ENCODE data around the gene SSR3.

Gene SSR3

GRCh38 chr3:156554842-156555687 lies at the start of gene SSR3:
SSR3 (minus strand) TSS chr3:156555117; CDS start chr3:156555089, 28 bp downstream.
- H3K4me3 ChIP-seq (ENCODE audit: low read depth, low read length), result peak within 1 kb of the TSS; percentile 92
- peaks cover 33% of the 10 kb centered on the region for H3K36me3 ChIP-seq (ENCODE audit: insufficient read depth, low read length)
- peak within 1 kb of the TSS; percentile 88 for H3K27ac ChIP-seq (ENCODE audit: low read depth, low read length)
- H3K79me2 ChIP-seq (ENCODE audit: control insufficient read depth, insufficient read depth, low read length, unreplicated experiment), result peaks cover 52% of the 10 kb centered on the region
- H3K4me1 ChIP-seq (ENCODE audit: control insufficient read depth, insufficient read depth, low read length, unreplicated experiment), result peaks cover 27% of the 10 kb centered on the region
- H2AFZ ChIP-seq (ENCODE audit: low read length, unreplicated experiment), result peak within 1 kb of the TSS; percentile 84
- H3K27me3 ChIP-seq (ENCODE audit: insufficient read depth, low read length), result no peaks in the 10 kb centered on the region

GRCh38 chr3:156604064-156604641 lies 49.2 kb upstream of the SSR3 start:
- no peaks in the 10 kb centered on the region for H3K36me3 ChIP-seq (ENCODE audit: insufficient read depth, low read length)
- H3K4me3 ChIP-seq (ENCODE audit: low read depth, low read length), result no peak overlapping the region
- H3K27ac ChIP-seq (ENCODE audit: low read depth, low read length), result no peak overlapping the region
- peaks cover 28% of the 10 kb centered on the region for H3K4me1 ChIP-seq (ENCODE audit: control insufficient read depth, insufficient read depth, low read length, unreplicated experiment)
- no peaks in the 10 kb centered on the region for H3K79me2 ChIP-seq (ENCODE audit: control insufficient read depth, insufficient read depth, low read length, unreplicated experiment)
- H2AFZ ChIP-seq (ENCODE audit: low read length, unreplicated experiment), result no peak overlapping the region
- no peaks in the 10 kb centered on the region for H3K27me3 ChIP-seq (ENCODE audit: insufficient read depth, low read length)

GRCh38 chr3:156603379-156604017 lies 48.6 kb upstream of the SSR3 start:
- H3K79me2 ChIP-seq (ENCODE audit: control insufficient read depth, insufficient read depth, low read length, unreplicated experiment), result no peaks in the 10 kb centered on the region
- no peak overlapping the region for H3K27ac ChIP-seq (ENCODE audit: low read depth, low read length)
- H3K4me3 ChIP-seq (ENCODE audit: low read depth, low read length), result no peak overlapping the region
- no peak overlapping the region for H2AFZ ChIP-seq (ENCODE audit: low read length, unreplicated experiment)
- H3K27me3 ChIP-seq (ENCODE audit: insufficient read depth, low read length), result no peaks in the 10 kb centered on the region
- H3K36me3 ChIP-seq (ENCODE audit: insufficient read depth, low read length), result no peaks in the 10 kb centered on the region
- H3K4me1 ChIP-seq (ENCODE audit: control insufficient read depth, insufficient read depth, low read length, unreplicated experiment), result peaks cover 28% of the 10 kb centered on the region

GRCh38 chr3:156602424-156602823 lies 47.5 kb upstream of the SSR3 start:
- Histone ChIP-seq H2AFZ (ENCODE audit: low read length, unreplicated experiment) (no peak overlapping the region), H3K27ac (ENCODE audit: low read depth, low read length) (no peak overlapping the region), H3K27me3 (ENCODE audit: insufficient read depth, low read length) (no peaks in the 10 kb centered on the region), H3K4me3 (ENCODE audit: low read depth, low read length) (no peak overlapping the region), H3K4me1 (ENCODE audit: control insufficient read depth, insufficient read depth, low read length, unreplicated experiment) (peaks cover 28% of the 10 kb centered on the region), H3K36me3 (ENCODE audit: insufficient read depth, low read length) (no peaks in the 10 kb centered on the region), H3K79me2 (ENCODE audit: control insufficient read depth, insufficient read depth, low read length, unreplicated experiment) (no peaks in the 10 kb centered on the region)

- Histone ChIP-seq H3K4me3 (ENCODE audit: low read depth, low read length) (no peak overlapping the region), H3K27me3 (ENCODE audit: insufficient read depth, low read length) (no peaks in the 10 kb centered on the region), H3K79me2 (ENCODE audit: control insufficient read depth, insufficient read depth, low read length, unreplicated experiment) (no peaks in the 10 kb centered on the region), H3K36me3 (ENCODE audit: insufficient read depth, low read length) (no peaks in the 10 kb centered on the region), H2AFZ (ENCODE audit: low read length, unreplicated experiment) (no peak overlapping the region), H3K4me1 (ENCODE audit: control insufficient read depth, insufficient read depth, low read length, unreplicated experiment) (peaks cover 21% of the 10 kb centered on the region), H3K27ac (ENCODE audit: low read depth, low read length) (no peak overlapping the region)
Observed at GRCh38 chr3:156601497-156601896, 46.6 kb upstream of the SSR3 start.

GRCh38 chr3:156600834-156601233 lies 45.9 kb upstream of the SSR3 start:
- H3K4me1 ChIP-seq (ENCODE audit: control insufficient read depth, insufficient read depth, low read length, unreplicated experiment), result peaks cover 21% of the 10 kb centered on the region
- H2AFZ ChIP-seq (ENCODE audit: low read length, unreplicated experiment), result no peak overlapping the region
- H3K36me3 ChIP-seq (ENCODE audit: insufficient read depth, low read length), result no peaks in the 10 kb centered on the region
- no peaks in the 10 kb centered on the region for H3K27me3 ChIP-seq (ENCODE audit: insufficient read depth, low read length)
- H3K79me2 ChIP-seq (ENCODE audit: control insufficient read depth, insufficient read depth, low read length, unreplicated experiment), result no peaks in the 10 kb centered on the region
- H3K4me3 ChIP-seq (ENCODE audit: low read depth, low read length), result no peak overlapping the region
- H3K27ac ChIP-seq (ENCODE audit: low read depth, low read length), result no peak overlapping the region

- H3K36me3 ChIP-seq (ENCODE audit: insufficient read depth, low read length), result no peaks in the 10 kb centered on the region
Observed at GRCh38 chr3:156599089-156599874, 44.4 kb upstream of the SSR3 start.

GRCh38 chr3:156598413-156598812 lies 43.5 kb upstream of the SSR3 start:
- peaks cover 20% of the 10 kb centered on the region for H3K4me1 ChIP-seq (ENCODE audit: control insufficient read depth, insufficient read depth, low read length, unreplicated experiment)
- no peak overlapping the region for H3K4me3 ChIP-seq (ENCODE audit: low read depth, low read length)
- no peaks in the 10 kb centered on the region for H3K27me3 ChIP-seq (ENCODE audit: insufficient read depth, low read length)
- H3K27ac ChIP-seq (ENCODE audit: low read depth, low read length), result no peak overlapping the region
- H2AFZ ChIP-seq (ENCODE audit: low read length, unreplicated experiment), result no peak overlapping the region
- no peaks in the 10 kb centered on the region for H3K36me3 ChIP-seq (ENCODE audit: insufficient read depth, low read length)
- no peaks in the 10 kb centered on the region for H3K79me2 ChIP-seq (ENCODE audit: control insufficient read depth, insufficient read depth, low read length, unreplicated experiment)

More at GRCh38 chr3:156599089-156599874, 44.4 kb upstream of the SSR3 start:
- Histone ChIP-seq H2AFZ (ENCODE audit: low read length, unreplicated experiment) (no peak overlapping the region), H3K4me1 (ENCODE audit: control insufficient read depth, insufficient read depth, low read length, unreplicated experiment) (peaks cover 14% of the 10 kb centered on the region), H3K79me2 (ENCODE audit: control insufficient read depth, insufficient read depth, low read length, unreplicated experiment) (no peaks in the 10 kb centered on the region), H3K4me3 (ENCODE audit: low read depth, low read length) (no peak overlapping the region), H3K27ac (ENCODE audit: low read depth, low read length) (no peak overlapping the region), H3K27me3 (ENCODE audit: insufficient read depth, low read length) (no peaks in the 10 kb centered on the region)

GRCh38 chr3:156594219-156594683 lies 39.3 kb upstream of the SSR3 start:
- Histone ChIP-seq H3K27me3 (ENCODE audit: insufficient read depth, low read length) (no peaks in the 10 kb centered on the region), H3K36me3 (ENCODE audit: insufficient read depth, low read length) (no peaks in the 10 kb centered on the region), H3K79me2 (ENCODE audit: control insufficient read depth, insufficient read depth, low read length, unreplicated experiment) (no peaks in the 10 kb centered on the region), H3K4me1 (ENCODE audit: control insufficient read depth, insufficient read depth, low read length, unreplicated experiment) (peaks cover 11% of the 10 kb centered on the region), H3K27ac (ENCODE audit: low read depth, low read length) (no peak overlapping the region), H3K4me3 (ENCODE audit: low read depth, low read length) (peak overlapping the region; percentile 68), H2AFZ (ENCODE audit: low read length, unreplicated experiment) (peak overlapping the region; percentile 81)

- Histone ChIP-seq H3K27ac (ENCODE audit: low read depth, low read length) (no peak overlapping the region), H3K79me2 (ENCODE audit: control insufficient read depth, insufficient read depth, low read length, unreplicated experiment) (no peaks in the 10 kb centered on the region), H3K27me3 (ENCODE audit: insufficient read depth, low read length) (no peaks in the 10 kb centered on the region), H2AFZ (ENCODE audit: low read length, unreplicated experiment) (peak overlapping the region; percentile 87), H3K36me3 (ENCODE audit: insufficient read depth, low read length) (no peaks in the 10 kb centered on the region), H3K4me1 (ENCODE audit: control insufficient read depth, insufficient read depth, low read length, unreplicated experiment) (peaks cover 11% of the 10 kb centered on the region), H3K4me3 (ENCODE audit: low read depth, low read length) (peak overlapping the region; percentile 68; the same call in 1 of the 2 replicates)
Observed at GRCh38 chr3:156593814-156594213, 38.9 kb upstream of the SSR3 start.
